SK-N-SH (cell line): Measurements from ENCODE around the gene ARHGAP15. TPM values are rescaled to one million over a fixed set of nuclear protein-coding genes. Genes with fewer than 3 reads are reported as not detected.
A peak's percentile ranks its signal among the peaks of the same experiment; 100 is the strongest.

Source experiments
- CTCF ChIA-PET: fragments of 300-600, 350-600 bp; formaldehyde crosslinking; extraction: SDS; loops from one replicate; lab custom pipeline; 2021; lab: Yijun Ruan, JAX
- POLR2A ChIA-PET: fragments of 350-600 bp; sonication (Branson Sonifier 250); formaldehyde crosslinking; extraction: SDS; loops from one replicate; lab custom pipeline; 2020; ENCODE audit warnings: antibody characterized with exemption, inconsistent platforms; lab: Yijun Ruan, JAX
- DNase-seq: peaks from one replicate; pipeline ENCODE4 v3.0.0; 2012
- H2AFZ ChIP-seq: fragments of 200-600 bp; sonication (generic); 2 replicates; pipeline ENCODE4 v1.8.1; 2016; ENCODE audit warnings: antibody characterized with exemption, mild to moderate bottlenecking, low read depth
- H3F3A ChIP-seq: fragments of 200-600 bp; sonication (generic); replicated peaks from 2 replicates; pipeline ENCODE3; 2016; ENCODE audit warnings: antibody characterized with exemption, mild to moderate bottlenecking; ENCODE audit not compliant: insufficient read depth
- H3K27ac ChIP-seq, 2 experiments: fragments of 200-500 bp in 1 of 2; fragments of 200-600 bp in 1 of 2; sonication (Bioruptor generic) in 1 of 2; sonication (generic), shearing (Covaris generic) in 1 of 2; 2 replicates each; pipeline versions ENCODE4 v1.5.1 to v1.6.1; 2014 to 2016; ENCODE audit warnings: low read depth in 2 of 2, inconsistent platforms in 1 of 2, low read length in 1 of 2, mild to moderate bottlenecking in 1 of 2, mixed read lengths in 1 of 2
- H3K27me3 ChIP-seq: fragments of 200-600 bp; sonication (generic), shearing (Covaris generic); 2 replicates; pipeline ENCODE4 v1.6.1; 2016; ENCODE audit warnings: mixed run types; ENCODE audit not compliant: insufficient read depth
- H3K36me3 ChIP-seq, 2 experiments: fragments of 200-500 bp in 1 of 2; fragments of 200-600 bp in 1 of 2; sonication (Bioruptor generic) in 1 of 2; sonication (generic) in 1 of 2; replicated peaks in 1 of 2; 2 replicates each; pipeline versions ENCODE3 to v1.5.1; 2014 to 2016; ENCODE audit warnings: low read length in 1 of 2, mild to moderate bottlenecking in 1 of 2; ENCODE audit not compliant: insufficient read depth in 2 of 2, control insufficient read depth in 1 of 2
- H3K4me1 ChIP-seq, 2 experiments: fragments of 200-500 bp in 1 of 2; fragments of 200-600 bp in 1 of 2; sonication (Bioruptor generic) in 1 of 2; sonication (generic), shearing (Covaris generic) in 1 of 2; 2 replicates each; pipeline versions ENCODE4 v1.5.1 to v1.6.1; 2014 to 2016; ENCODE audit warnings: low read depth in 1 of 2, low read length in 1 of 2, mixed run types in 1 of 2; ENCODE audit not compliant: insufficient read depth in 2 of 2, control insufficient read depth in 1 of 2
- H3K4me2 ChIP-seq: fragments of 200-600 bp; sonication (generic), shearing (Covaris generic); 2 replicates; pipeline ENCODE4 v1.6.1; 2017; ENCODE audit warnings: mixed run types
- H3K4me3 ChIP-seq, 2 experiments: fragments of 200-500 bp in 1 of 2; fragments of 200-600 bp in 1 of 2; sonication (Bioruptor generic) in 1 of 2; sonication (generic), shearing (Covaris generic) in 1 of 2; 2 replicates each; pipeline versions ENCODE4 v1.5.1 to v1.8.1; 2014 to 2016; ENCODE audit warnings: low read depth in 2 of 2, inconsistent platforms in 1 of 2, low read length in 1 of 2, mild to moderate bottlenecking in 1 of 2, mixed read lengths in 1 of 2, moderate library complexity in 1 of 2
- H3K79me2 ChIP-seq: fragments of 200-600 bp; sonication (generic); 2 replicates; pipeline ENCODE4 v1.8.1; 2017; ENCODE audit warnings: mild to moderate bottlenecking; ENCODE audit not compliant: insufficient read depth
- H3K9ac ChIP-seq: fragments of 200-600 bp; sonication (generic); 2 replicates; pipeline ENCODE4 v1.6.1; 2017; ENCODE audit warnings: mixed run types
- H3K9me2 ChIP-seq: fragments of 200-600 bp; sonication (generic); 2 replicates; pipeline ENCODE4 v1.6.1; 2017; ENCODE audit warnings: mixed run types
- H3K9me3 ChIP-seq: fragments of 200-600 bp; sonication (generic); 2 replicates; pipeline ENCODE4 v1.6.1; 2017; ENCODE audit warnings: mixed run types, mild to moderate bottlenecking, moderate library complexity
- H4K20me1 ChIP-seq: fragments of 200-600 bp; sonication (generic); 2 replicates; pipeline ENCODE4 v1.6.1; 2017; ENCODE audit warnings: mild to moderate bottlenecking, mixed run types; ENCODE audit not compliant: insufficient read depth
- CHD2 ChIP-seq: fragments of 150-350 bp; IDR thresholded peaks from 2 replicates; pipeline ENCODE4 v1.6.1; 2018; ENCODE audit warnings: low read length; ENCODE audit not compliant: partially characterized antibody
- ELF1 ChIP-seq: IDR thresholded peaks from 2 replicates; pipeline ENCODE4 v1.4.0; 2012
- EP300 ChIP-seq, 2 experiments: IDR thresholded peaks; 2 replicates each; pipeline versions ENCODE4 v1.4.0 to v1.6.1; 2012; ENCODE audit warnings: borderline replicate concordance in 1 of 2, low read depth in 1 of 2, low read length in 1 of 2
- EZH2phosphoT487 ChIP-seq: fragments of 200-600 bp; sonication (generic); IDR thresholded peaks from 2 replicates; pipeline ENCODE4 v1.6.1; 2017; ENCODE audit warnings: low read depth, mixed run types, mild to moderate bottlenecking, antibody characterized with exemption, moderate library complexity, borderline replicate concordance
- JUND ChIP-seq: IDR thresholded peaks from 2 replicates; pipeline ENCODE4 v1.4.0; 2012
- MAX ChIP-seq: IDR thresholded peaks from 2 replicates; pipeline ENCODE4 v1.4.0; 2012; ENCODE audit warnings: low read depth
- MEF2A ChIP-seq: IDR thresholded peaks from 2 replicates; pipeline ENCODE4 v1.4.0; 2012; ENCODE audit warnings: low read depth, borderline replicate concordance
- PBX3 ChIP-seq: IDR thresholded peaks from 2 replicates; pipeline ENCODE4; 2012
- RAD21 ChIP-seq: IDR thresholded peaks from 2 replicates; pipeline ENCODE4 v1.6.1; 2012; ENCODE audit warnings: mild to moderate bottlenecking, low read length
- RCOR1 ChIP-seq: fragments of 150-350 bp; IDR thresholded peaks from 2 replicates; pipeline ENCODE4 v1.6.1; 2017; ENCODE audit warnings: antibody characterized with exemption, low read length
- REST ChIP-seq: IDR thresholded peaks from 2 replicates; pipeline ENCODE4 v1.6.1; 2012; ENCODE audit warnings: mild to moderate bottlenecking, low read depth, low read length, moderate library complexity
- RFX5 ChIP-seq: IDR thresholded peaks from 2 replicates; pipeline ENCODE4 v1.6.1; 2012; ENCODE audit warnings: mild to moderate bottlenecking, improper control_type of control experiment, low read length
- TAF1 ChIP-seq: IDR thresholded peaks from 2 replicates; pipeline ENCODE4 v1.6.1; 2012; ENCODE audit warnings: low read depth, mild to moderate bottlenecking, low read length, moderate library complexity, borderline replicate concordance
- USF2 ChIP-seq: fragments of 150-350 bp; IDR thresholded peaks from 2 replicates; pipeline ENCODE4 v1.6.1; 2017; ENCODE audit warnings: antibody characterized with exemption, low read length, low read depth, borderline replicate concordance
- WGBS: methylation state at CpG from one replicate; pipeline ENCODE4 v1.1.6; 2017; ENCODE audit warnings: low lambda C conversion rate; 5-methylcytosine and 5-hydroxymethylcytosine counted together
- polyA plus RNA-seq, 3 experiments: library from polyadenylated mRNA; depleted of rRNA; stranded (reverse); fragments of >200 nt; gene quantifications; 2 replicates each; pipeline ENCODE4 v1.2.3, GENCODE V29; 2012

The ARHGAP15 gene
- polyA plus RNA-seq, 1 of the 3 experiments (the other 2 are of a cell fraction), result not detected

GRCh38 chr2:143458258-143459190, 329.3 kb downstream of the ARHGAP15 start:
- TF ChIP-seq RAD21 (no peak), JUND (0 out of 2 replicates have a peak, but pooled peaks have one; percentile 14)
- Histone ChIP-seq H3K9me2 (no peaks in the 10 kb centered on the region), H3K4me2 (no peak overlapping the region), H3K79me2 (no peaks in the 10 kb centered on the region), H3K4me3 (no peak overlapping the region), H3K27ac (no peak overlapping the region), H3K9me3 (no peaks in the 10 kb centered on the region), H3F3A (no peaks in the 10 kb centered on the region), H3K4me1 (no peaks in the 10 kb centered on the region; a peak in 1 of 4 replicates), H3K36me3 (no peaks in the 10 kb centered on the region), H4K20me1 (no peaks in the 10 kb centered on the region), H3K9ac (no peak overlapping the region), H3K27me3 (no peaks in the 10 kb centered on the region), H2AFZ (no peak overlapping the region)
- ChIA-PET POLR2A (no interaction called here), CTCF (no interaction called here)
- 86% methylated on average over 7 of the region's 7 CpGs for WGBS
- DNase-seq, result no peak

- Histone ChIP-seq H2AFZ (no peak overlapping the region), H4K20me1 (no peaks in the 10 kb centered on the region), H3K9me2 (no peaks in the 10 kb centered on the region), H3K4me3 (no peak overlapping the region), H3K4me2 (no peak overlapping the region), H3K9me3 (no peaks in the 10 kb centered on the region), H3K36me3 (no peaks in the 10 kb centered on the region), H3K4me1 (no peaks in the 10 kb centered on the region; a peak in 1 of 4 replicates), H3K9ac (no peak overlapping the region), H3F3A (no peaks in the 10 kb centered on the region), H3K27me3 (no peaks in the 10 kb centered on the region), H3K79me2 (no peaks in the 10 kb centered on the region), H3K27ac (no peak overlapping the region)
- POLR2A ChIA-PET, result no interaction called here
- no peak for DNase-seq
- CTCF ChIA-PET, result no interaction called here
- no peak for TF ChIP-seq EZH2phosphoT487
Observed at GRCh38 chr2:143460382-143460781, 331.2 kb downstream of the ARHGAP15 start.

- Histone ChIP-seq H3K27me3 (no peaks in the 10 kb centered on the region), H2AFZ (no peak overlapping the region), H3K79me2 (no peaks in the 10 kb centered on the region), H3K36me3 (no peaks in the 10 kb centered on the region), H3K9me2 (no peaks in the 10 kb centered on the region), H3K4me2 (no peak overlapping the region), H3K4me1 (no peaks in the 10 kb centered on the region; a peak in 1 of 4 replicates), H3K4me3 (no peak overlapping the region), H3K9me3 (no peaks in the 10 kb centered on the region), H3K27ac (no peak overlapping the region), H3F3A (no peaks in the 10 kb centered on the region), H3K9ac (no peak overlapping the region), H4K20me1 (no peaks in the 10 kb centered on the region)
- ChIA-PET POLR2A (no interaction called here), CTCF (no interaction called here)
- DNase-seq, result no peak
- TF ChIP-seq CHD2, result no peak
- TF ChIP-seq MEF2A, result no peak
- no peak for TF ChIP-seq RAD21
- no peak for TF ChIP-seq ELF1
- no peak for TF ChIP-seq RCOR1
- no peak for TF ChIP-seq TAF1
- no peak for TF ChIP-seq JUND
- TF ChIP-seq USF2, result no peak
- TF ChIP-seq RFX5, result no peak
- TF ChIP-seq REST, result no peak
- no peak for TF ChIP-seq EP300 (IDR thresholded peaks at IDR 0.05; ENCODE audit: borderline replicate concordance in 1 of 2, low read depth in 1 of 2, low read length in 1 of 2)
- TF ChIP-seq MAX, result no peak
- TF ChIP-seq PBX3, result no peak
Observed at GRCh38 chr2:143463719-143464118, 334.5 kb downstream of the ARHGAP15 start.
